Measurements from ENCODE around the gene TSKS.

Gene TSKS

GRCh38 chr19:49763230-49763629 lies at the start of gene TSKS:
Gene TSKS (minus strand): TSS chr19:49763306. CDS start chr19:49763247, 59 bp downstream.
- DNase-seq = no peak

GRCh38 chr19:49812452-49812996 lies 49.4 kb upstream of the TSKS start:
- peak in 4 of 56 donors; percentile 31 to 40 (median 34) for DNase-seq

GRCh38 chr19:49811328-49811727 lies 48.2 kb upstream of the TSKS start:
- no peak for DNase-seq

GRCh38 chr19:49809941-49810389 lies 46.9 kb upstream of the TSKS start:
- peak in 1 of 56 donors; percentile 33 for DNase-seq

GRCh38 chr19:49809160-49809940 lies 46.2 kb upstream of the TSKS start:
- peak in 43 of 56 donors; percentile 8 to 67 (median 43) for DNase-seq

- peak in 55 of 56 donors; percentile 19 to 95 (median 75) for DNase-seq
Measured at GRCh38 chr19:49808711-49809159, 45.6 kb upstream of the TSKS start.

GRCh38 chr19:49807904-49808675 lies 45.0 kb upstream of the TSKS start:
- DNase-seq = no peak

- DNase-seq = no peak
Measured at GRCh38 chr19:49807058-49807903, 44.2 kb upstream of the TSKS start.

GRCh38 chr19:49806620-49806959 lies 43.5 kb upstream of the TSKS start:
- no peak for DNase-seq

- no peak for DNase-seq
Measured at GRCh38 chr19:49805822-49806619, 42.9 kb upstream of the TSKS start.

GRCh38 chr19:49803529-49803856 lies 40.4 kb upstream of the TSKS start:
- no peak for DNase-seq

GRCh38 chr19:49802836-49803528 lies 39.9 kb upstream of the TSKS start:
- DNase-seq = no peak

GRCh38 chr19:49801966-49802661 lies 39.0 kb upstream of the TSKS start:
- peak; percentile 29 to 96 (median 84) for DNase-seq

- DNase-seq = no peak
Measured at GRCh38 chr19:49801401-49801888, 38.3 kb upstream of the TSKS start.

GRCh38 chr19:49800771-49801170 lies 37.7 kb upstream of the TSKS start:
- DNase-seq = no peak

GRCh38 chr19:49799798-49800376 lies 36.8 kb upstream of the TSKS start:
- peak in 1 of 56 donors; percentile 13 for DNase-seq

- DNase-seq = no peak
Measured at GRCh38 chr19:49799271-49799797, 36.2 kb upstream of the TSKS start.

GRCh38 chr19:49798574-49798973 lies 35.5 kb upstream of the TSKS start:
- DNase-seq = no peak
